Left ventricle myocardium inferior (tissue), 1 donor: Measurements from ENCODE around the gene SND1. TPM values are rescaled to one million over a fixed set of nuclear protein-coding genes. Genes with fewer than 3 reads are reported as not detected.

Experiments used
- DNase-seq: peaks from one replicate; pipeline ENCODE4 v3.0.0-alpha.2; 2020
- H3K27ac ChIP-seq: fragments of 200-600 bp; replicated peaks from 2 replicates; pipeline ENCODE4 v1.8.0; 2021
- H3K27me3 ChIP-seq: fragments of 200-600 bp; 2 replicates; pipeline ENCODE4 v1.8.0; 2021; ENCODE audit warnings: low read depth
- H3K36me3 ChIP-seq: fragments of 200-600 bp; 2 replicates; pipeline ENCODE4 v1.8.0; 2021
- H3K4me1 ChIP-seq: fragments of 200-600 bp; 2 replicates; pipeline ENCODE4 v1.8.0; 2021
- H3K4me3 ChIP-seq: fragments of 200-600 bp; 2 replicates; pipeline ENCODE4 v1.8.0; 2021; ENCODE audit warnings: mild to moderate bottlenecking, moderate library complexity
- H3K9me3 ChIP-seq: fragments of 200-600 bp; replicated peaks from 2 replicates; pipeline ENCODE4 v1.8.0; 2021
- CTCF ChIP-seq: fragments of 200-600 bp; IDR thresholded peaks from 2 replicates; pipeline ENCODE4 v1.8.0; 2021; ENCODE audit warnings: antibody characterized with exemption, mild to moderate bottlenecking, borderline replicate concordance
- intact Hi-C: fragments of 100-400 bp; cut with micrococcal nuclease; formaldehyde crosslinking; loops from one replicate; pipeline ENCODE4 v1.11.0; 2022
- total RNA-seq: library from RNA; stranded (reverse); fragmentation: NEBNext Ultra II Directional; extraction: Animal tissue kit (Norgen Biotek cat#: 25700); gene quantifications from one replicate; pipeline ENCODE4 v1.2.1, GENCODE V29; 2021
- donor health status: DM: no; HTN: yes; CAD: no; lungs with severe emphysema.

SND1 gene
- total RNA-seq, 1 donor from 2014 or later = 71.6 TPM

- no peak for TF ChIP-seq CTCF
- intact Hi-C loops = no loop called here
- Histone ChIP-seq H3K4me3 (no peak overlapping the region), H3K36me3 (peaks cover 3% of the 10 kb centered on the region), H3K9me3 (no peaks in the 10 kb centered on the region), H3K27ac (no peak overlapping the region), H3K4me1 (peaks cover 16% of the 10 kb centered on the region), H3K27me3 (no peaks in the 10 kb centered on the region)
- no peak for DNase-seq
Measured at GRCh38 chr7:127854383-127854782, 202.4 kb downstream of the SND1 start.

GRCh38 chr7:127857464-127857841 lies 205.5 kb downstream of the SND1 start:
- no peak for TF ChIP-seq CTCF
- DNase-seq = no peak
- Histone ChIP-seq H3K36me3 (no peaks in the 10 kb centered on the region), H3K27ac (no peak overlapping the region), H3K4me3 (no peak overlapping the region), H3K4me1 (peaks cover 18% of the 10 kb centered on the region), H3K9me3 (no peaks in the 10 kb centered on the region), H3K27me3 (no peaks in the 10 kb centered on the region)
- intact Hi-C loops = no loop called here

- Histone ChIP-seq H3K27me3 (no peaks in the 10 kb centered on the region), H3K9me3 (no peaks in the 10 kb centered on the region), H3K27ac (peak overlapping the region; percentile 16), H3K4me3 (no peak overlapping the region), H3K36me3 (no peaks in the 10 kb centered on the region), H3K4me1 (peaks cover 18% of the 10 kb centered on the region)
- no peak for DNase-seq
- no peak for TF ChIP-seq CTCF
- intact Hi-C loops = no loop called here
Measured at GRCh38 chr7:127858091-127858914, 206.3 kb downstream of the SND1 start.

GRCh38 chr7:127858915-127859189 lies 206.9 kb downstream of the SND1 start:
- no peak for TF ChIP-seq CTCF
- Histone ChIP-seq H3K9me3 (no peaks in the 10 kb centered on the region), H3K36me3 (no peaks in the 10 kb centered on the region), H3K27ac (peak overlapping the region; percentile 16), H3K4me1 (peaks cover 18% of the 10 kb centered on the region), H3K4me3 (no peak overlapping the region), H3K27me3 (no peaks in the 10 kb centered on the region)
- intact Hi-C loops = no loop called here
- DNase-seq = no peak

GRCh38 chr7:127859330-127859729 lies 207.3 kb downstream of the SND1 start:
- intact Hi-C loops = no loop called here
- Histone ChIP-seq H3K9me3 (no peaks in the 10 kb centered on the region), H3K4me3 (no peak overlapping the region), H3K4me1 (peaks cover 18% of the 10 kb centered on the region), H3K27me3 (no peaks in the 10 kb centered on the region), H3K27ac (peak overlapping the region; percentile 16), H3K36me3 (no peaks in the 10 kb centered on the region)
- TF ChIP-seq CTCF = no peak
- no peak for DNase-seq
